ENCODE data around the gene KPNA3. TPM values are rescaled to one million over a fixed set of nuclear protein-coding genes. Genes with fewer than 3 reads are reported as not detected.
"Not testable (repeated sequence)": the region's sequence is repeated elsewhere in the genome, so short reads cannot be mapped to it uniquely, and the experiment has no call there.

Gene KPNA3
- total RNA-seq, 1 experiment from 2014 or later: 54.3 TPM

DNA sequence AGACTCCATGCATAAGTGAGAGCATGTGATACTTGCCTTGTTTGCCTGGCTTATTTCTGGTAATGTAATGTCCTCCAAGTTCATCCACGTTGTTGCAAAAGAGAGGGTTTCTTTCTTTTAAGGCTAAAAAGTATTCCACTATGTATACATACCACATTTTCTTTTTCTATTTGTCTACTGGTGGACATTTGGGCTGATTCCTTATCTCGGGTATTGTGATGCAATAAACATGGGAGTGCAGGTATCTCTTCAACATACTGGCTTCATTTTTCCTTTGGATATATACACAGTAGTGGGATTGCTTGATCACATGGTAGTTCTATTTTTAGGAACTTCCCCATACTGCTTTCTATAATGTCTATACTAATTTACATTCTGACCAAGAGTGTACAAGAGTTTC, 51.6 kb downstream of the KPNA3 start:
- Histone ChIP-seq H3K9me3 (replicated peaks) (no peaks in the 10 kb centered on the region), H3K4me3 (no peak overlapping the region), H3K27ac (no peak overlapping the region), H3K27me3 (no peaks in the 10 kb centered on the region), H3K36me3 (peaks cover 37% of the 10 kb centered on the region), H3K4me1 (no peaks in the 10 kb centered on the region)
- no peak for DNase-seq

DNA sequence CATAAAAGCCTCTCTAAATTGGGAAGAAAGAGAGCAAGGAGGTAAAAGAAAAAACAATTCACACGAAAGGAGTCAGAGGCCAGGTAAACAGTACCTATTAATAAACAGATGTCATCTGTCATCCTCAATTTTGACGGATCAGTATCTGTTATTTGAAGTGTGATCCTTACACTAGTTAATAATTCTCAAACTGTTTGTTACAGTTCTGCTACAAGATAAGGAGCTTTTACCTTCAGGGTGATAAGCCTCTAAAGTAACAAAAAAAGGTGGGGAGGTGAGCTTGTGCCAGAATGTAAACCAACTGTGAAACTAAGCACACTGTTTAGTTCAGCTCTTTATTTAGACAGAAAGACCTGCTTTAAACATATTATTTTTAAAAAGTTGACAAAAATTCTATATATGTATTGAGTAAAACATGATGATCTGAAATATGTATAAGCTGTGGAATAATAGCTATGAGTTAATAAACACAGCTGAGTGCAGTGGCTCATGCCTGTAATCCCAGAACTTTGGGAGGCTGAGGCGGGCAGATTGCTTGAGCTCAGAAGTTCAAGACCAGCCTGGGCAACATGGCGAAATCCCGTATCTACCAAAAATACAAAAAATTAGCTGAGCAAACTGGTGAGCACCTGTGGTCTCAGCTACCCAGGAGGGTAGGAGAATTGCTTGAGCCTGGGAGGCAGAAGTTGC, 52.8 kb downstream of the KPNA3 start:
- Histone ChIP-seq H3K9me3 (replicated peaks) (no peaks in the 10 kb centered on the region), H3K27ac (no peak overlapping the region), H3K4me3 (no peak overlapping the region), H3K36me3 (peaks cover 26% of the 10 kb centered on the region), H3K27me3 (no peaks in the 10 kb centered on the region), H3K4me1 (no peaks in the 10 kb centered on the region)
- DNase-seq: no peak

DNA sequence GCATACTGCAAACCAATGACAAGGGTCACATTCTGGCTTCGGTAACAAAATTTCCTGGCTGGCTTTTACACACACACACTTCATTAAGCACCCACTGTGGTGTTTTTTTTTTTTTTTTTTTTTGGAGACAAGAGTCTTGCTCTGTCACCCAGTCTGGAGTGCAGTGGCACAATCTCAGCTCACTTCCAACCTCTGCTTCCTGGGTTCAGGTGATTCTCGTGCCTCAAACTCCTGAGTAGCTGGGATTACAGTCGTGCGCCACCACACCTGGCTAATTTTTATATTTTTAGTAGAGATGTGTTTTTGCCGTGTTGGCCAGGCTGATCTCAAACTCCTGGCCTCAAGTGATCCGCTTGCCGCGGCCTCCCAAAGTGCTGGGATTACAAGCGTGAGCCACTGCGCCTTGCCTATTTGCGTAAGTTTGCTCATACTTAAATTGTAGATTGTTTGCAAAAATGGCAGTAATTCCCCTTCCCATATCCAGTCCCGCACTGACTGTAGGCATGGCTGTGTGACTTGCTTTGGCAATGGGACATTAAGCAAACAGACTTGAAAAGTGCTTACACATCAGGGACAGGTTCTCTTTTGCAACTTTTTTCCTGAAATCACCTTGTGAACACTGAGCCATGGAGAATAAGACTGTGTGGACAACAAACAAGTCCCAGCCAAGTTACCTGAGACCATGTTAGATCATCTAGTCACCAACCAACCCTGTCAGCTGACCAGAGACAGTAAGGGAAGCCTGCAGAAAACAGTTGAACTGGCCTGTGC, 59.1 kb downstream of the KPNA3 start:
- H3K4me3 ChIP-seq: no peak overlapping the region
- no peak overlapping the region for H3K27ac ChIP-seq
- DNase-seq: no peak
- H3K36me3 ChIP-seq: peaks cover 27% of the 10 kb centered on the region
- H3K27me3 ChIP-seq: no peaks in the 10 kb centered on the region
- H3K9me3 ChIP-seq (replicated peaks): no peaks in the 10 kb centered on the region
- no peaks in the 10 kb centered on the region for H3K4me1 ChIP-seq

DNA sequence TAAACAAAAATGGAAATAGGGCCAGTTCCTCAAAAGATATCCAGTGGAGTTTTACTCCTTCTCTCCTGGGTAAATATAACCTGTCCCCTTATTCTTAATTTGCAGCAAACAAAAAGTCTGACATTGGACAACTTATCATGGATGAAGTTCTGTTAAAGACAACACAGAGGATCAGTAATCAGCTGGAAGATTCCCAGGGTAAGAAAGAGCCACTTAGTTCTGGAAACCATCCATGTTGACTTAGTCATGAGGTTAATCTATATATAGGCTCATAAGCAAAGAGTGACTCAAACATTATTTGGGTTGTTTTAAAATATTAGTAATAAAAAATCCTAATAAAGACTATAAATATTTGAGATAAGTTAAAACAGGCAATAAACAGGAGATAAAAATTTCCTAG, 60.7 kb downstream of the KPNA3 start:
- Histone ChIP-seq H3K4me3 (no peak overlapping the region), H3K27me3 (no peaks in the 10 kb centered on the region)
- DNase-seq: no peak

DNA sequence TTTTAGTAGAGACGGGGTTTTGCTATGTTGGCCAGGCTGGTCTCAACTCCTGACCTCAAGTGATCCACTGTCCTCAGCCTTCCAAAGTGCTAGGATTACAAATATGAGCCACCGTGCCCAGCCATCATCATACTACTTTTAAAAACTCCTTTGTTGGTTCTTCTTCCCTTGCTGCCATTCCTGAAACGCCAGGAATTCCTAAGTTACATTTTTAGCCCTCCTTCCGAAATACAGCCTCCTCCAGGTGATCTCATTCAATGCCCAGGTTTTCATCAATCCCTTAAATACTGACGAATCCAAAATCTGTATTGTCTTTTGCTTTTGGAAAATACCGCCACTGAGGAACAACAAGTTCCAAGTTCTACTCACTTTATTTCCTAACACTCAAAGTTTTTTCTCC, 75.9 kb downstream of the KPNA3 start:
- H3K36me3 ChIP-seq: peaks cover 62% of the 10 kb centered on the region
- no peaks in the 10 kb centered on the region for H3K27me3 ChIP-seq
- H3K4me1 ChIP-seq: no peaks in the 10 kb centered on the region
- no peak overlapping the region for H3K4me3 ChIP-seq
- no peak overlapping the region for H3K27ac ChIP-seq
- DNase-seq: no peak
- H3K9me3 ChIP-seq (replicated peaks): peaks cover 17% of the 10 kb centered on the region; the same call in 1 of the 2 replicates

More for the DNA sequence above, 60.7 kb downstream of the KPNA3 start:
- Histone ChIP-seq H3K36me3 (peaks cover 32% of the 10 kb centered on the region), H3K9me3 (replicated peaks) (no peaks in the 10 kb centered on the region), H3K27ac (no peak overlapping the region), H3K4me1 (no peaks in the 10 kb centered on the region)

DNA sequence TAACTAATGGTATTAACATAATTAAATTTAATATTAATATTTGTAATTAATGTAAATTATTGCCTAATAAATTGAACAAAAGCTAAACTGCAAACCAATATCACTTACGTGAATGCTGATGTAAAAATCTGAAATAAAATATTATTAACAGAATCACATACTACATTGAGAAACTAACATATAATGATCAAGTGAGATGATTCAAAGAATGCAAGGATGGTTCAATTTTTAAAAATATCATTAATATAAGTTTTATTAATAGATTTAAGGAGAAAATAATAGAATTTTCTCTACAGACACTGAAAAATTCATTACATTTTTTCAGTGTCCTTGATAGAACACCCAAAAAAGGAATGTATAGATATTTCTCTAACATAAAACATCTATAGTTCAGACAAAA, 77.7 kb downstream of the KPNA3 start:
- peaks cover 66% of the 10 kb centered on the region for H3K36me3 ChIP-seq

DNA sequence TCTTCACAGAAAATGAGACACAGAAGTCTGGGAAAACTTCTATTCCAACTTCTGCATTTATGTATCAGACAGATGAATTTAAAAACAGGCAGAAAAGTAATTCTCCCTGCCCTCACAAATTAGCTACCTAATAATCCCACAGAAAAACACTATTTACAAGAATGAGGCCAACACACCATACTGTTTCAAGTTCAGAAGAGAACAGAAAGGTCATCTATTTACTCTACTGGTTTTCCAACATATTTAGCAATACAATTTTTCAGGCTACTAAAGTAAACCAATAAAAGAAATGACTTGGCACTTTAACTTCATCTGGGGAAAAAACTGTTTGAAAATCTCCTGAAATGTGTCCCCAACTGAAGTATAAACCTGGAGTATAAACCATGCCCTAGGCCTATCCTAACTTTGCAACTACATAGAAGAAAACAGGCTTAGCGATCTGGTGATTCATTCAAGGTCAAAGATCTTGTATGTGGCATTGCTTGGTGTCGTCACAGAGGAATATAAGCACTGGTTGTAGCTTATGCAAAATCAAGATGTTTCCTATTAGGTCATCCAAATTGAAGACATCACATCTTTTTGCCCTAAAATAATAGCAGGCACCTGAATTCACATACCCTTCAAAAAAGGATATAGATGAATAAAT, 81.1 kb downstream of the KPNA3 start:
- Histone ChIP-seq H3K4me3 (no peak overlapping the region), H3K4me1 (no peaks in the 10 kb centered on the region), H3K27ac (no peak overlapping the region), H3K36me3 (peaks cover 56% of the 10 kb centered on the region), H3K27me3 (no peaks in the 10 kb centered on the region), H3K9me3 (replicated peaks) (peaks cover 17% of the 10 kb centered on the region; the same call in 1 of the 2 replicates)
- no peak for DNase-seq

More for the DNA sequence above, 77.7 kb downstream of the KPNA3 start:
- Histone ChIP-seq H3K9me3 (replicated peaks) (peaks cover 17% of the 10 kb centered on the region; the same call in 1 of the 2 replicates), H3K4me3 (no peak overlapping the region), H3K4me1 (no peaks in the 10 kb centered on the region), H3K27me3 (no peaks in the 10 kb centered on the region), H3K27ac (no peak overlapping the region)
- no peak for DNase-seq

DNA sequence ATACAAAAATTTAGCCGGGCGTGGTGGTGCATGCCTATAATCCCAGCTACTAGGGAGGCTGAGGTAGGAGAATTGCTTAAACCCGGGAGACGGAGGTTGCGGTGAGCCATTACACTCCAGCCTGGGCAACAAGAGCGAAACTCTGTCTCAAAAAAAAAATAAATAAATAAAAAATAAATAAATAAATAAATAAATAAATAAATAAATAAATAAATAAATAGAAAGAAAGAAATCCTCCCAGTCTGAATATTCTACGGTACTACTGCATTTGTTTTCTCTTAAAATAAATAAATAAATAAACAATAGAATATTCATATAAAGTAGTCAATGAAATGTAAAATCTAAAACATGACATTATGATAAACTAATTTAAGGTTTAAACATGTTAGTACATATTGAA, 88.2 kb downstream of the KPNA3 start:
- not testable (repeated sequence) for H3K9me3 ChIP-seq (replicated peaks)

DNA sequence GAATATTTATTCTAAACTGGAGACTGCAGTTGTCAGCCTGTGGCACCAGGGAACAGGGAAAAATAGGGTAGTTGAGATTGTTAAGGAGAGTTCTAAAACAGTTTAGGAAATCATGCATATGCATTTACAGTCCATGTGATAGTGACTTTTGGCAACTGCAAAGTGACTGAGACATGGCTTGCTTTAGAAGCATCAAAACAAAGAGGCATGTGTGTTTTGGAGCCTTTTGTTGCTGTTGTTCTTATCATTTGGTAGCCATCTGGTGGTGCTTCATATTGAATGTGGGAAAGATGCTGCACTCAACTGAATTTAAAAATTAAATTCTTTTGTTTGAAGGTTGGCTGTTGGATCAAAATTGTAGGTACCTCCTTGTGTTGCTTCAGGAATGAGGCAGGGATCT, 91.0 kb downstream of the KPNA3 start:
- no peaks in the 10 kb centered on the region for H3K27me3 ChIP-seq
- no peak for DNase-seq
- no peaks in the 10 kb centered on the region for H3K9me3 ChIP-seq (replicated peaks)
- peaks cover 43% of the 10 kb centered on the region for H3K36me3 ChIP-seq
- H3K4me1 ChIP-seq: no peaks in the 10 kb centered on the region
- no peak overlapping the region for H3K4me3 ChIP-seq
- no peak overlapping the region for H3K27ac ChIP-seq

More for the DNA sequence above, 88.2 kb downstream of the KPNA3 start:
- H3K36me3 ChIP-seq: peaks cover 47% of the 10 kb centered on the region
- not testable (repeated sequence) for H3K4me3 ChIP-seq, H3K4me1 ChIP-seq, H3K27me3 ChIP-seq, DNase-seq, H3K27ac ChIP-seq

DNA sequence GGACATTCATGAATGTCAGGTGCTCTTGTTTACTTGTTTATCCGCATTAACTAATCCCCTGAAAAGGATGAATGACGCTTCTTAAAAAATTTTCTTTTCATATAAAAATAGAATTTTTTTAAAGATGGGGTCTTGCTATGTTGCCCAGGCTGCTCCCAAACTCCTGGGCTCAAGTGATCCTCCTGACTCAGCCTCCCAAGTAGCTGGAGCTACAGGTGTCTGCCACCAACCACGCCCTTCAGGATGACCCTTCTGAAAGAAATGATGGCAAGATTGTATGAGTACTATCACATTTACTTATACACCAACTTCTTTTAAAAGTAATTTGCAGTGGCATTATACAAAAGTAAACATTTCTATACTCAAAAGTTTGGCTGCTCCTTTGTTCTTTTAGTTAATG, 95.0 kb downstream of the KPNA3 start:
- Histone ChIP-seq H3K27ac (no peak overlapping the region), H3K36me3 (peaks cover 26% of the 10 kb centered on the region), H3K9me3 (replicated peaks) (no peaks in the 10 kb centered on the region), H3K4me3 (no peak overlapping the region), H3K27me3 (no peaks in the 10 kb centered on the region), H3K4me1 (no peaks in the 10 kb centered on the region)
- no peak for DNase-seq

DNA sequence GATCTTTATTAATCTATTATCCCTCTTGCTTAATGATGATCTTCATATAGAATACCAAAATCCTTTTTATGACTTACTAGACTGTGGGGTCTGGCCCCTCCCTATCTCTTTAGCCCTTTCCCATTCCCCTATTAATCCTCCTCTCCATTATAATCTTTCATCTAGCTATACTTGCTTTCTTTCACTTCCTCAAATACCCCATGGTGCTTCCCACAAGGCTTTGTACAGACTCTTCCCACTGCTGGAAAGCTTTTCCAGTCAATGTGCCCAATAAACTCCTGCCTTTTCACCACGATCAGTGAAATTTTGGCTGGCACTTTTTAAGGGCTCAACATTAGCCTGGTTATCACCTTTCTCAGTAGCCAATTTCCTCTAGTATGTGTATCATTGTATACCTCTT, 98.0 kb downstream of the KPNA3 start:
- Histone ChIP-seq H3K9me3 (replicated peaks) (no peaks in the 10 kb centered on the region), H3K4me3 (no peak overlapping the region), H3K4me1 (no peaks in the 10 kb centered on the region), H3K27me3 (no peaks in the 10 kb centered on the region), H3K36me3 (peaks cover 6% of the 10 kb centered on the region), H3K27ac (no peak overlapping the region)
- DNase-seq: no peak

DNA sequence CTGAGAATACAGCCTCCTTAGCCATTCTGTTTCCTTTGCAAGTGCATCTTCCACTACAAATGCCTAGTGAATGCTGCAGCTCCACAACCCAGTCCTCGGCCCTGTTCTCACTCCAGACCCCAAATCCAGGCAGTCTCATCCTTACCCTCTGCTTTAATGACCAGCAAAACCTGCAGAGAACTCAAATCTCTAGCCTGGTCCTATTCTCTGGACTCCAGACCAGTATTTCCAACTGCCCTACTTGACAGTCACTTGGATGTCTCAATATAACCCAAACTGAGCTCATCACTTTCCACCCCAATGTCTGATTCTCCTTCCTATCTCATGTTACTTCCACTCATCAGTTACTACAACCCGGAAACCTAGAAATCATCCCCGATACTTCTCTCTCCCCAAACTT, 98.6 kb downstream of the KPNA3 start:
- DNase-seq: no peak
- Histone ChIP-seq H3K9me3 (replicated peaks) (no peaks in the 10 kb centered on the region), H3K4me3 (no peak overlapping the region), H3K4me1 (no peaks in the 10 kb centered on the region), H3K36me3 (peaks cover 6% of the 10 kb centered on the region), H3K27ac (no peak overlapping the region), H3K27me3 (no peaks in the 10 kb centered on the region)

DNA sequence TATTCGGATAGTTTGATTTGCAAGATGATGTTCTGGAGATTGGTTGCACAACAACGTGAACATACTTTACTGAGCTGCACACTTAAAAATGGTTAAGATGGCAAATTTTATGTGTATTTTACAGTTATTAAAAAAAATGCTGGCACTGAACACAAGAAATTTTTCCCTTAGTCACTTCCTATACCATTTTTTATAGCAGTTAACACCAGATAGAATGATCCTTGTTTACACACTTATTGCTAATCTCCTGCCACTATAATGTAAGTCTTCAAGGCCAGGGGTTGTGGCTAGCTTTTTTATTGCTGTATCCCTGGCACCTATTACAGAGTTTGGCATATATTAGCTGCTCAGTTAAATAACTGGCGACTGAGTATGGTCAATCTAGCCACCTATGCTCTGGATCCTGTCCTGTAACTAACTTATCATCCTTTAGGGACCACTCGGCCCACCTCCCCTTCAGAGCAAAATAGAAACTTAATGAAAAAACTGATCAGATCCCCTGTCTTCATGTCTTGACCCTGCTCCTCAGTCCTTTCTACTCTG, 99.2 kb downstream of the KPNA3 start:
- DNase-seq: no peak
- no peak overlapping the region for H3K4me3 ChIP-seq
- no peaks in the 10 kb centered on the region for H3K4me1 ChIP-seq
- peaks cover 6% of the 10 kb centered on the region; the same call in 1 of the 2 replicates for H3K36me3 ChIP-seq
- H3K9me3 ChIP-seq (replicated peaks): no peaks in the 10 kb centered on the region
- no peak overlapping the region for H3K27ac ChIP-seq
- no peaks in the 10 kb centered on the region for H3K27me3 ChIP-seq

DNA sequence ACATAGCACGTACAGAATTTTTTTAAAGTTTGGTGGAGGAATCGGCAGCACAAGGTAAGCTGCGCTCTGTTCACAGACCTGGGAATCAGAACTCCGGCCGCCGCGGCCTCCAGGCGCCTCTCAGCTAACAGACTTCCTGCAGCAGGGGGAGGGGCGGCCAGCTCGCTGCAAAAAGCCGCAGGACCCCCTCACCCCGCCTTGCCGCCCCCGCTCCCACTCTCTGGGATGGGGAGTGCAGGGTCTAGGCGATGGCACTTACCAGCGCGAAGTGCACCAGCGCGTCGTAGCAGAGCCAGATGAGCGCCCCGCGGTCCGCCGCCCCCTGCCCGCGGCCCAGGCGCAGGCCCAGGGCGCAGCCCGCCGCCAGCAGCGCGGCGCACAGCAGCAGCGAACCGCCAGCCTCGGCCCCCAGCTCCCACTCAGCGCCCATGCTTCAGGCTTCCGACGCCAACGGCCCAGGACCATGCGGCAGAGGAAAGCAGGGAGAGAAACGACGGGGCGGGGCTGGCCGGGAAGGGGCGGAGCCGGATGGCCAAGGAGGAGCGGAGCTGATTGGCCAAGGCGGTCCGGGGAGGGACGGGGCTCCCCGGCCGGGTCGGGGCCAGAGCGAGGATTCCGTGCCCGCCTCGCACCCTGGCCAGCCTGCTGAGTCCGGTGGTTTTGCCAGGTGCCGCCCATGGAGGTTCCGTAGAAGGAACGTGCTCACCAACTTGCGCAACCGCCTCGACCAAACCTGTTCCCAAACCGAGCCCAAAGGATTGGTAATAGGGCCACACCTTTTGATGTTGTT, 101.3 kb downstream of the KPNA3 start, which contains the start of gene EBPL:
TSS of gene EBPL (minus strand) at position 492 of the 790 bp plus-strand sequence. CDS start at position 430, 62 bp downstream.
- Histone ChIP-seq H3K36me3 (peaks cover 3% of the 10 kb centered on the region; the same call in 1 of the 2 replicates), H3K4me1 (no peaks in the 10 kb centered on the region), H3K4me3 (peak within 1 kb of the TSS; percentile 72), H3K27me3 (no peaks in the 10 kb centered on the region), H3K27ac (peak within 1 kb of the TSS; percentile 68), H3K9me3 (replicated peaks) (no peaks in the 10 kb centered on the region)
- peak; percentile 97 for DNase-seq

Measured in SJCRH30 (cell line).